ENCODE results near the gene DPH5.

Gene DPH5

DNA sequence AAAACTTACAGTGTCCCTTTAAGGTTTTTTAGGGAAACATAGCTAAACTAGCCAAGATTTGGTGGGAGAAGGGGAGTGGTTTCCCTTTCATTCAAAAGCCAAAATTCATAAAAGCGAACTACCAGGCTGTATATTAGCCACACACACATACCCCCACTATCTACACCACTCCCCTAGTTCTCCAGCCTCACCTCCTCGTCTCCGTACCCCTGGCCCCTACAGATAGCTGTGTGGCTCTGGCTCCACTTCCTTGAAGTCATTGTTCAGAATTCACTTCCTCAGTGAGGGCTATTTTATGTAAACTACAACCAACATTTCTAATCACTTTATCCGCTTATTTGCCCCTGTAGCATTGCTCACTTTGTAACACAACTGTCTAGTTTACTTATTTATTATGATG is 5.3 kb upstream of the DPH5 start:
- DNase-seq = no peak

DNA sequence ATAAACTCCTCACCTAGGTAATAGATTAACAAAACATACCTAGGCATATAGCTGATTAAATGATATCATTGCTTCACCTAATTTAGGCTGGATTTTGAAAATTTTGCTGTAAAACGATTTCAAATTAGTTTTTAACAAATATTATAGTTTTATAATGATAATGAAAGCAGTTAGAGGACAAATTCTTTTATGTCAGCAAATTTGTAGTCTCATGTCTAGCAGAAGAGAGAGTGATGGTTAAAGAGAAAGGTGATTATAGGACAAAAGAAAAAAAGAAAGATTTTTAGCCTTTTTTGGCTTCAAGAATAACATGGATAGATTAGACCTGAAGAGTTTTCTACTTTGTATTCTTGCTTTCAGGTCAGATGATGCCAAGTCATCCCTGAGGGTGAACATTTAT is 3.6 kb upstream of the DPH5 start:
- no peak for DNase-seq

DNA sequence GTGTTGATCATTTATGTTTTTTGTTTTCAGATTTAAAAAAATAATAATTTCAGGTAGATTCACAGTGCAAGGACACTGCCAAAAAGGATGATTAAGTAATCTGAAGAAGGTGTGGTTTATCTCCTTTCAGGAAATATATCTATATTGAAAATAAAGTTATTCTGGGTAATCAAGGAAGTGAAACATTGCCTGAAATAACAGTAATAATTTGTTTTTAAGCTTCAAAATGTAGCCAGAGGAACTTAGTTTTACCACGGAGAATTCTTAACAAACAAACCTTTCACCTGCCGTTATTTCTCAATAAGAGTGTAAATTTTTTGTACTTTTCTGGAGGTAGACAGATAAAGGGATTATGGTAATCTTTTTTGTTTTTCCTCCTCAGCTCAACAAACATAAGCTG is 2.9 kb upstream of the DPH5 start:
- DNase-seq = no peak

DNA sequence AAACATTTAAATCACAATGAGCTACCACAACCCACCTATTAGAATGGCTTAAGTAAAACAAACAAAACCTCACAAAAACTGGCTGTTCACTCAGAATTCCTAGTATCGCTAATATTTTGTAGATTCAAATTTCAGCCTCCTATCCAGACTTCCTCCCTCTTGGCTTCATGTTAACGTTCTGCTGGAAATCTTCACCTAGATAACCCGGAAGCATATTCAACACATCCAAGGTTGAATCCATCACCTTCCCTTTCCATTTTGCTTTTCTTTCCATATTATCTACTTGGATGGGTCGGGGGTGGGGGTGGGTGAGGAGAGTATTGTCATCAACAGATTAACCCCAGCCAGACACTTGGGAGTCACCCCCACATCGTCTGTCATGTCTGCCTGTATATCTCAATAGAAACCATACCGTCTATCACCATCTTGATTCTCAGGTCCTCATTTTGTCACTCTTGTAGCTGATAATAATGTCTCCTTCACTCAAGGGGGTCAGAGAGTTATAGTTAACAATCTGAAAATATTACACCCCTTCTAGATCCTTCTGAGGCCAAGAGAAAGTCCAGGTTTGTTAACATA is 1.7 kb upstream of the DPH5 start:
- no peak for DNase-seq

DNA sequence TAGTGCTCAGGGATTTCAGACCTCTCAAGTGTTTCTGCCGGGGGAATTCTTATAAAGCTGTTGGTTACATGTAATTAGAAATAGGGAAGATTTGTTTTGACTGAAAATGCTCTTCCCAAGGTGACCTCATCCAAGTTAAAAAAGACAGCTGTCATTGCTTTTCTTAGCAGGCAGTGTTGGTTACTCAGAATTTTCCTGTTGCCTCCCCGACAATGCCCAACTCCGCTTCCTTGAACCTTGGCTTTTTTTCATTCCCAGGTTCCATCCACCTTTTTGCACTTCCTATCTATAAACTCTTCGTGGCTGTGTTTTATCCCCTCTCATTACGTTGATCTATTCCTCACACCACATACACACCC is 825 bp upstream of the DPH5 start:
- DNase-seq = no peak

DNA sequence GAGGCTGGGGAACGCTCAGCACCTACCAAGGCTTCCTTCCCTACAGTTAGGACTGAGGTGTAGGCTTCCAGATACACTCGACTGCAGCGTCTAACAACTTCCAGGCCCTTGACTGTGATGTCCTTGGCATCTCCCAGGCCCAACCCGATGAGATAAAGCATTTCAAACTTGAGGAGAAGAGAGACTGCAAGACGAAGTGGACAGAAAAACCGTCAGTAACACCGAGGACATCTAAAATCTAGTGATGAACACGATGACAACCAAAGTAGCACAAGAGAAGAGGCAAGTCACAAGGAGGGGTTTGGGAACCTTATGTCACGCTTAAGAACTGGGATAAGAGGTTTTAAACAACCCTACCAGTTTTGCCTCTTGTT is 314 bp downstream of the DPH5 start:
- peak; percentile 32 for DNase-seq

DNA sequence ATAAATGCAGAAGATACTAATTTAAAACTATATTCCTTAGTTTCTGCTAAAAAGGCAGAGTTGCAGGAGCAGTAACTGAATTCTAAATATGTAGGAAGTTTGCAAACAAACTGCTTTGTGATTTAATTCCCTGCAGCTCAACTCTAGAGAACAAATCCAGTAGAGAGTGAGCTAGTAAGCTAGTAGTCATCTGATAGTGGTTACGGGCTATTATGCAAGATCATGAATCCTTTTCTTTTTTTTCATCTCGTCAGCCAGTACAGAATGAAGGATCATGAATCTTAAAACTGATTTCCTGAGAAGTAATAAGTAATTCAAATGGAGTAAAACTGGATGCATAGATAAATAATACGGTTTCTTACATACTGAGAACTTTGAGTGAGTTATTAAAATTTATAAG is 3.3 kb downstream of the DPH5 start:
- DNase-seq = no peak

DNA sequence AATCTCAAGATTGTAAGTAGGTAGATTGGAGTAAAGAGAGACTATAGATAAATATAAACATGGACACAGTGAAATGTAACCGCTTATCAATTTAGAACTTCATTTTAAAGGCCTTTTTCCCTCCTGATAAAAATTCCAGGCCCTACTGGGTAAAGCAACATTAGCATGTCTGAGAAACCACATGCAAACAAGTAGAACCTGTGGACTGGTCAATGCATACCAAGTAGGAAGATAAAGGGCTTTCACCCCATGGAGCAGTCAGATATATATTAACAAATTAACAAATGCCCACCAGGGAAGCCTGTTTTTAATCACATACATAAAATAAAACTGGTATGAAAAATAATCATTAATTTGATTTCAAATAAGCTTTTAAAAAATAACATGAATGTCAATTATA is 8.1 kb downstream of the DPH5 start:
- no peak for DNase-seq

DNA sequence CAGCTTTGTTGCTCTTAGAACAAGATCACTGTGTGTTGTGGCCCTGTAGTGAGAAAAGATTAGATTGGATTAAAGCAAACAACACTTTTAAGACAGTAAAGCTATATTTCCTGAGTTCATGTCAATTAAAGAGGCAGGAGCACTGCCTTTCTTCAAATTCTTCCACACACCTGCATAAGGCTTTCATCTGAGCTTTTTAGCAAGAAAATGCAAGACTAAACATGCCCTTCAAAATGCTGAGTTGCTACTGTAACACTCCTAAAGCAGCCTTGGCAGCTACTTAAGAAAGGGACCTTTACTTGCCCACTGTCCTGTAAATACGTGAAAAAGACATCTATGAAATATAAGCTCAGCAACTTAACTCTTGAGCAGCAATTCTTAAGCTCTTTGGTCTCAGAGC is 11.8 kb downstream of the DPH5 start:
- DNase-seq = no peak

DNA sequence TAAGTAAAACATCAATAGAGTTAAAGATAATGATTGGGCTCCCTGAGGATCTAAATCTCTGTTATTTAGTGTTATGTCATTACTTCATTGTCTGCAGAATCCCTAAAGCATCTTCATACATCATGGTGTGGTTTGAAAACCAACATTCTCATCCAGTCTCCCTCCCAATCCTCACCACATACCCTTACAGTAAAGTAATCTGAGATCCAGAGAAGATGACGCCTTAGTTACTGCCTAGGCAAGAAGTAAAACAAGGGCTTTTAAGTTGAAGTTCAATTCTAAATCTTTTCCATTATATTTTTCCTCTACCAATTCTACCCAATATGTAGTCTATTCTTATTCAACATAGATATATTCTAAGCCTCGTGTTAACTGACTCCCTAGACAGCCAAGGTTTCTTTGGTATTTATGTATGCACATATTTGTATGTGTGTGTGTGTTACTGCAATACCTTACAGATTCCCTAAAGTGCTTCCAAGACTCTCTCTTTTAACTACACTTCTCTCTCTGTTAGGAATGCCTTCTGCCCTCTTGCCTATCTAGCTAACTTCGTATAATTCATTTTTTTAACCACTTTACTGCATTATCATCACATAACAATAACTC is 17.3 kb downstream of the DPH5 start:
- DNase-seq = peak; percentile 17

DNA sequence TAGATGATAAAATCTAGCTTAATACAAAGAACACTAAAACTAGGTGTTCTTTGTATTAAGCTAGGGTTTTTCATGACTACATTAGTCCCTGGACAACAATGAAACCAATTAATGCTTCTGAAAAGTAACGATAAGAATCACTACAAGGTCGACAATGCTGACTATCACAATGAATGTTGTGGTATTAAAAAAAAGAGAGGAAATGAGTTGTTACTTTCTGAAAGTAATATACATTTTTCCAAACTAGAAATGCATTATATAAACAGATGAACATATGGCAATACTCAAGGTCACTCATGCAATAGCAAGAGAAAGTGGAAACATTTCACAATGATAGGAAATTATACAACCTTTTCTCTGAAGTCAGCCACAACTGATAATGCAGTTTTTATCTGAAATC is 19.0 kb downstream of the DPH5 start:
- DNase-seq = no peak

DNA sequence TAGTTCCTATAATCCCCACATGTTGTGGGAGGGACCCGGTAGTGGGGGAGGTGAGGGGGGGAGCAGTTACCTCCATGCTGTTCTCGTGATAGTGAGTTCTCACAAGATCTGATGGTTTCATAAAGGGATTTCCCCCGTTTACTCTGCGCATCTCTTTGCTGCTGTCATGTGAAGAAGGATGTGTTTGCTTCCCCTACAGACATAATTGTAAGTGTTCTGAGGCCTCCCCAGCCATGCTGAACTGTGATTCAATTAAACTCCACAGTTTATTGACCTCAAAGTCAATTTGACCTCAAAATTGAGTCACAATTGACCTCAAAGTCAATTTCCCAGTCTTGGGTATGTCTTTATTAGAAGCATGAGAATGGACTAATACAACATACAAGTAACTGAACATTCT is 19.7 kb downstream of the DPH5 start:
- no peak for DNase-seq

DNA sequence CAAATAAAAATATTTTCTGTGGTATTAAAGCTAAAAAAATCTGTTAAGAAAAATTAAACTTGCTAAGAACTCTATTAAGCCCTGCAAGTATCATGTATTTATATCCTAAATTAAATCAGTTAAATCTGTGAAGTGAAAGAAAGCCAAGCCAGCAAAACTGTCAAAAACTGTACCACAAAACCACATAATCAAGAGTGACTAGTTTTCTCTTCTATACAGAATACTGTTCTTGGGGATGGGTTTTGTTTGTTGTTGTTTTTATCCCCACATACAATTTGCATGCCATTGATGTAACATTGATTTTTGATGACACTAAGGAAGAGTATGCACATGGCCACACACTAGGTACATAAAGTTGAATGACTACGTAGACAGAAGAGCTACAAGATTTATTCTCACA is 20.4 kb downstream of the DPH5 start:
- no peak for DNase-seq

DNA sequence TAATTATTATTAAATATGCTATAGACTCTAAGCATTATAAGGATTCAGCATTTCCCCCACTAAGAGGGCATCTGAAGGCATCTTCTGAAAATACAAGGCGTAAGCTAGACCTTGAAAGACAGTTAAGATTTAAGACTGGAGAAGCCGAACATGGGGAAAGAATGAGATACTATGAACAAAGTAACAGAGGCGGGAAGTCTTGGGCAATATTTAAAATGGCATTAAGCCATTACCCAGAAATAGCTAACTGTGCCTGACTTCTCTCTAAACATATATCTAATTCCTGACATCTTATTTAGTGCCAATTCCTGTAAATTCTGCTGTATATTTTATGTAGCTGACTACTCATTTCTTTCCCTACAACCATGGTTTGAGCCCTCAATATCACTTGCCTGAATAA is 20.9 kb downstream of the DPH5 start:
- peak; percentile 31 for DNase-seq

DNA sequence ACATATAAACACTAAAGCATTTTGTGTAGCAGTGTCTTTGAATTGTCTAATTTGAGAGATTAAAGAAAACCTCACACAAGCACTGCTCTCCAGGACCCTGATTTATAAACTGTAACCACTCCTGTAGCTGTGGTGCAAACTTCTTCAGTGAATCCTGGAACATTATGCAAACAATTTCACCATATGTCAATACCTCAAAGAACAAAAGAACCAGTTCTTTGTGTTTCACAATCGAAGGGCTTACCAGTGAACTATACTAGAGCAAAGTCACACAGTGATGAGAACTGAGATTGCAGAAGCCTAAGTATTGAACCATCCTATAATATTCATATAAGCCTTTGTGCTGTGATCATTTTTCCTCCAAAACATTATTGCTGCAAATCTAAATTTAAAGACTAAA is 21.5 kb downstream of the DPH5 start:
- DNase-seq = no peak

DNA sequence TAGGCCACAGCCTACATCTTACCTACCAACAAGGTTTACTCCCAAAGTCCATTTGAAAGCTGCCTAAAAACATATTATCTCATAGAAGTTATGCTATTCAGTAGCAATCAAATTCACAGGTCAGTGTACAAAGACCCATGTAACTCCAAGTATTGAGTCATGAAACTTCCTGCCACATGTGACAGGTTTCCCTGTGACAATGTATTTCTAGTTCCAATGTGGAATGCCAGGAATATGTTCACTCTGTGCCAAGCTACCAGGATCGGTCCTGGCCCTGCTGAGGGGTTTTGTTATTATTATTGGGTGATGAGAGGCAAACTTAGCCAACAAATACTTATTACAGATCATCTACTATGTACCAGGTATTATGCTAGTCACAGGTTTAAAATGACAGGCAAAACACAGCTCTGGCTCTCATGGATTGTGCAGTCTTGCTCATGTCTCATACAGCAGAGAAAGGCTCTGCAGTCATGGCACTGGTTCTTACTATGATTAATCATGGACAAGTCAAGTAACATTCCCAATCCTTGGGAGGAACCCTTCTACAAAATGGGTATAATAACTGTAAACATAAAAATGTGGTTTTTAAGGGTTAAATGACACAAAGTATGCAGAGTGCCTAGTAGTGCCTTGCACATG is 22.5 kb downstream of the DPH5 start:
- peak; percentile 5 for DNase-seq

DNA sequence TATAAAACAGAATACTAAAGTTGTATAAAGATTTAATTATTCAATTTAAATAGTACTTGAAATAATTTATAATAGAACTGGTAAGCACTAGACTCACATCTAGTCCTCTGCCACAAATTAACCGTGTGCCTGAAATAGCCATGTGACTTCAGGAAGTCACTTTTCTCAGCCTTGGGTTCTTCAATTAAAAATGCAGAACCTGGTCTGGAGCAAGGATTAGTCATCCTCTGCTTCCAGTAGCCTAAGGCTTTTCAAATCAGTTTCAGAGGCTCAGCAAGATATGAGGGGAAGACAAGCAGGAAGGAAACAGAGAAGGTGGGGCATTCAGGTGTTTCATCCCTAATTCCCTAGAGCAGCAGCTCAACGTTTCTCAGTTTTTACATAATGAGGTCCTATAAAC is 23.0 kb downstream of the DPH5 start:
- DNase-seq = peak; percentile 17

DNA sequence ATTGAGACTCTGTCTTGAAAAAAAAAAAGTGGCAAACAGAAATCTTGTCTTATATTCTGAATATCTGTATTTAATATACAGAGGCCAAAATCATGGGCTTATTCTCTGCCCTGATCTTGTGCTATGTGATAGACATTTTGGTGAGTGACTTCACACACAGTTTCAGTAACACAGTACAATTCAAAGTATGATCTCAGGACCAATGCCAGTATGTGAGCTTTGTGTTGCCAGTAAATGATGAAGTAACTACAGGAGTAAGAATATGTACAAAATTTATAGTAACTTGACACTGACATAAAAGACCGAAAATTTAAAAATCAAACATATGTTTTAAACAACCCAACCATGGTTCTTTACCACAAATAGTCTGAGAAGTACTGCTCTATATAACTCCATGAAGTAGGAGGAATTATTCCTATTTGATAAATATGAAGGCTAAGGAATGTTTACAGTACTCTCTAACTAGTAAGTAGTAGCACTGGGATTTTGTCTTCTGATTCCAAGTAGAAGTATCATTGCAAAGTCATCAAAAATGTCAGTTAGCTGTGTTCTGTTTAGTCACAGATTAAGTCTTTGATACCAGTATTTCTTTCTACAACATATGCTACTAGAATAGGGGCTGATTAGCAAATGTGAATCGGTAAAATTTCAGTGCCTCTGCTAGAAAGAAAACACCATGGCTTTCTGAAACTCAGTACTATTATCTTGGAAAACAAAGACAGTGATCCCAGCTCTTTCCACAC is 25.3 kb downstream of the DPH5 start:
- DNase-seq = no peak

DNA sequence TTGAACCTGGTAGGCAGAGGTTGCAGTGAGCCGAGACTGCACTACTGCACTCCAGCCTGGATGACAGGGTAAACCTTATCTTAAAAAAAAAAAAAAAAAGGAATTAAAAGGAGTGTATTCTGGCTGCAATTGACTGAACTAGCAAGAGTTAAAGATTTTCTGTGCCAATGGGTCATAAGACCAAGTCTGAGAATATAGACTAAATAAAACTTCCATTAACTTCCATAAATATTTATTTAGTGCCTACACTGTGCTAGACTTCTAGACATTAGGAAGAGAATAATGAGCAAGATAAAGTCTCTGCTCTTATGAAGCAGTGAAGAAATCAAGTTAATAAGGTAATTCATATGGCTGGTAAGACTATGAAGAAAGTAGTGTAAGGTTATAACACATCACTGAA is 27.2 kb downstream of the DPH5 start:
- DNase-seq = no peak

DNA sequence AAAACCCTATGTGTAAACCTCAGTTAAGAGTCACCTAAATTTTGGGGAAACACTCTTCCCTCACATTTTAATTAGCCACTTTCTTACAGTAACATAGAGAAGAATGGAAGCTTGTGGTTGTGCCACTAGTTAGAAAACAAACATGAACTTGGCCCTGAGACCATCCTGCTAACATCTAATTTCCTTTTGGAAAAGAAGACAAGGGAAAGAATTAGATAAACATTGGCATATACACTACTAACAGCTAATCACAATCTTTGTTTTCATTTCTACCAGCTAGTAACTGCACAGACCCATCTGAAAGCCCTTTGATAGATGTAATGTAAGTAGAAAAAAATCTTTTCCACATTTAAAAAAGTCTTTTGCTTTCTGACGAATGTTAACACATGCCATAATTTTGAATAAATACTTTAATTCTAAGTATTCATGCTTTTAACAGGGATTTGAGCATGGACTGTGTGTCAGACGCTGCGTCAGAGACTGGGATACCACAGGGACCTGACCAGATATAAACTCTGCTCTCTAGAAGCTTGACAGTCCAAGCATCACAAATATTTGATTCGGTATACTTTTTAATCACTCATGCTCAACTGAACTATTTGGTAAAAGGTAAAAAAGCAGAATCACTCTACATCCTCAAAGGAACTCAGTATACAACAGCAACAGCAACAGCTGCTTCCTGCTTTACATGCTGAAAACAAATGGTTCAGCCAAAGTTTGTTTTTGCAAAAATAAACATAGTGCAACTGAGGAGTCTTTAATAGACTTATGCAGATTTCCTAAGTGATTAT is 30.2 kb downstream of the DPH5 start:
- DNase-seq = no peak

DNA sequence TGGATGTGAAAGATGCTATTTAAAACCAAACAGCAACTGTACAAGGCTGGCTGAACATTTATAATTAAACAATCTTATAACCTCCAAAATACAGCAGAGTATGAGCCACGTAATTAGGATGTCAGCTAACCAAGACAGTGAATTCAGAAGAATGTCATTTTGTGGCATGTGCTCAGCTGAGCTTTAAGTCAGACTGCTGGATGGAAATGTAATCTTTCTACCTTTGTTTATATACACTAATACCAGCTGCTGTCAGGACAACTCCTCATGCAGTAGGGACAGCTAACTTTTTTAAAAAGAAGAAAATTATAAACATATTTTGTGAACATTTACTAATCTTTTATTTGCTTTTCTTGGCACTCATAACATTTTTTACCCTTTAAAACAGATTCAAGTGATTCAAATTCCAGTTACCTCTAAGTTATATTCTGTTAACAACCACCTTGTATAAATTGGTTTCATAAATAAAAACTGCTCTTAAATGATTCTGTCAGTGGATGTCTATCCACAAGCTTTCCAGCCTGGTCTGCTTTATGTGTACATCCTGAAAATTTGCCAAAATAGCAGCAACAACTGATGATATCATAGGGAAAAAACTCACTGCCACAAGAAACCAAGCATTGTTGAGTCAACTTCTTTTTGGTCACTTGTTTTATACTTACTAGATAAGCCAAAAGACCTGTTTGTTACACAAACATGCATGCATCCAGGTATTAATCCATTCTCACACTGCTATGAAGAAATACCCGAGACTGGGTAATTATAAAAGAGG is 36.1 kb downstream of the DPH5 start:
- DNase-seq = peak; percentile 80

DNA sequence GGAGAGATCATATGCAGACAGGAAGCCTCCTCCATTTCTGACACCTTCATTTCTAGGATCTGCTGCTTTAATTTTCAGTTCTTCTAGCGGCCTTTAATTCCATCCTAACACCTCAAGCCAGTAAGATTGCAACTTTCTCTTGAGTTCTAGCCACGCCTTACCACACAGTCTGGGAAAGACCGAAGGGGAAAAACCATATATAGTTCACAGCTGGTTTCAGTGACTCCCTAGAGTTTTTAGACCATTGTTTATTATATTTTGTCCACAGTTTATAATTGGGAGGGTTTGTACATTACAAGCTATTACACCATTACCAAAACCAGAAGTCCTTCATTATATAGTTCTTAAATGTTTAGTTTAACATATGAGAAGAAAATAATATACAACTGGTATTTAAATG is 37.5 kb downstream of the DPH5 start:
- no peak for DNase-seq

All from fibroblast of skin of back (primary cell).